Endothelial cell of umbilical vein (primary cell): ENCODE results near the gene PTPN23. TPM values are rescaled to one million over a fixed set of nuclear protein-coding genes. Genes with fewer than 3 reads are reported as not detected.

Source experiments
- BruUV-seq: library from RNA; stranded (reverse); fragments of 400-500 nt; replicated peaks from 2 replicates; lab custom pipeline; 2021; lab: Mats Ljungman, UMichigan
- CTCF ChIA-PET: fragments of 300-600, 350-600 bp; sonication (Branson Sonifier 250); formaldehyde crosslinking; loops from one replicate; lab custom pipeline; 2021; ENCODE audit warnings: antibody characterized with exemption, inconsistent platforms; lab: Charles Lee
- POLR2A ChIA-PET: fragments of 300-600, 350-600 bp; sonication (Branson Sonifier 250); formaldehyde crosslinking; loops from one replicate; lab custom pipeline; 2021; ENCODE audit warnings: antibody characterized with exemption, inconsistent platforms; lab: Charles Lee
- DNase-seq: peaks from one replicate; pipeline ENCODE4 v3.0.0-alpha.2; 2011; ENCODE audit warnings: low read depth, low spot score
- FAIRE-seq: peaks from 2 replicates; lab custom pipeline; 2011; peaks lifted over from hg19 to GRCh38; lab: Jason Lieb, UNC
- H2AFZ ChIP-seq: 2 replicates; pipeline ENCODE4 v1.6.0; 2012; ENCODE audit warnings: low read depth, low read length, control low read depth, inconsistent platforms
- H3K27ac ChIP-seq: 2 replicates; pipeline ENCODE4 v1.5.1; 2011; ENCODE audit warnings: low read depth, mild to moderate bottlenecking, control low read depth, low read length, moderate library complexity; ENCODE audit not compliant: insufficient read depth
- H3K27me3 ChIP-seq, 2 experiments: 2 replicates each; pipeline versions ENCODE4 v1.6.0 to v1.6.1; 2011; ENCODE audit warnings: low read length in 2 of 2, mixed read lengths in 1 of 2; ENCODE audit not compliant: control insufficient read depth in 2 of 2, insufficient read depth in 2 of 2
- H3K36me3 ChIP-seq, 2 experiments: 2 replicates in 1 of 2; 3 replicates in 1 of 2; pipeline ENCODE4 v1.5.1; 2011; ENCODE audit warnings: low read length in 2 of 2, mild to moderate bottlenecking in 1 of 2, moderate library complexity in 1 of 2; ENCODE audit not compliant: control insufficient read depth in 2 of 2, insufficient read depth in 2 of 2; ENCODE audit errors: extremely low read depth in 1 of 2
- H3K4me1 ChIP-seq: 3 replicates; pipeline ENCODE4 v1.5.1; 2011; ENCODE audit warnings: mild to moderate bottlenecking, low read length; ENCODE audit not compliant: control insufficient read depth, insufficient read depth; ENCODE audit errors: extremely low read depth
- H3K4me2 ChIP-seq: 2 replicates; pipeline ENCODE4 v1.6.1; 2011; ENCODE audit warnings: low read length, control low read depth, mixed read lengths; ENCODE audit not compliant: insufficient read depth
- H3K4me3 ChIP-seq, 3 experiments: fragments of 200-600 bp in 1 of 3; sonication (generic), shearing (Covaris generic) in 1 of 3; replicated peaks in 1 of 3; 2 replicates each; pipeline ENCODE4 v1.5.1; 2011 to 2016; ENCODE audit warnings: control low read depth in 3 of 3, low read length in 3 of 3, mild to moderate bottlenecking in 2 of 3, inconsistent platforms in 1 of 3, low read depth in 1 of 3, moderate library complexity in 1 of 3; ENCODE audit not compliant: insufficient read depth in 1 of 3
- H3K79me2 ChIP-seq: 2 replicates; pipeline ENCODE4 v1.6.0; 2012; ENCODE audit warnings: low read length, inconsistent platforms; ENCODE audit not compliant: control insufficient read depth, insufficient read depth
- H3K9ac ChIP-seq: replicated peaks from 2 replicates; pipeline ENCODE3; 2011; ENCODE audit warnings: low read length, control low read depth; ENCODE audit not compliant: insufficient read depth; ENCODE audit errors: extremely low read depth
- H3K9me1 ChIP-seq: replicated peaks from 3 replicates; pipeline ENCODE4 v1.6.0; 2011; ENCODE audit warnings: mild to moderate bottlenecking, low read length; ENCODE audit not compliant: control insufficient read depth, insufficient read depth; ENCODE audit errors: extremely low read depth
- H3K9me3 ChIP-seq: replicated peaks from 2 replicates; pipeline ENCODE4 v1.5.1; 2012; ENCODE audit warnings: low read length, inconsistent platforms; ENCODE audit not compliant: control insufficient read depth, insufficient read depth
- H4K20me1 ChIP-seq: replicated peaks from 2 replicates; pipeline ENCODE3; 2011; ENCODE audit warnings: mild to moderate bottlenecking, low read length; ENCODE audit not compliant: control insufficient read depth, insufficient read depth; ENCODE audit errors: extremely low read depth
- CTCF ChIP-seq, 2 donors: IDR thresholded peaks; 1 replicate in 1 of 2; 2 replicates in 1 of 2; pipeline ENCODE4 v1.5.1; 2011; ENCODE audit warnings: low read length in 2 of 2, mild to moderate bottlenecking in 2 of 2, moderate library complexity in 2 of 2, control low read depth in 1 of 2, inconsistent platforms in 1 of 2, low read depth in 1 of 2; ENCODE audit not compliant: insufficient read depth in 1 of 2; ENCODE audit errors: extremely low read depth in 1 of 2
- EZH2 ChIP-seq: IDR thresholded peaks from 2 replicates; pipeline ENCODE4 v1.6.1; 2012; ENCODE audit warnings: borderline replicate concordance, low read depth, mild to moderate bottlenecking, moderate library complexity, low read length, inconsistent platforms; ENCODE audit not compliant: severe bottlenecking
- FOS ChIP-seq: IDR thresholded peaks from 2 replicates; pipeline ENCODE4 v1.6.1; 2011; ENCODE audit warnings: mild to moderate bottlenecking, low read length, moderate library complexity, borderline replicate concordance; ENCODE audit not compliant: insufficient read depth
- GATA2 ChIP-seq: IDR thresholded peaks from 2 replicates; pipeline ENCODE4 v1.7.0; 2011; ENCODE audit warnings: low read depth, mild to moderate bottlenecking, moderate library complexity, mixed read lengths, low read length; ENCODE audit not compliant: insufficient read length, insufficient read depth
- JUN ChIP-seq: IDR thresholded peaks from 2 replicates; pipeline ENCODE4 v1.6.1; 2011; ENCODE audit warnings: borderline replicate concordance, low read depth; ENCODE audit not compliant: insufficient read length, insufficient read depth
- MAX ChIP-seq: IDR thresholded peaks from 2 replicates; pipeline ENCODE4 v1.6.1; 2011; ENCODE audit not compliant: insufficient read depth, insufficient read length
- MYC ChIP-seq: IDR thresholded peaks from one replicate; pipeline ENCODE4 v1.6.1; 2011; ENCODE audit warnings: mild to moderate bottlenecking, low read depth, low read length
- POLR2A ChIP-seq: IDR thresholded peaks from 2 replicates; pipeline ENCODE4 v1.6.1; 2012; ENCODE audit warnings: low read depth, mild to moderate bottlenecking, control low read depth, low read length
- POLR2AphosphoS5 ChIP-seq: IDR thresholded peaks from 2 replicates; pipeline ENCODE4 v1.6.1; 2012; ENCODE audit warnings: low read depth, mild to moderate bottlenecking, control low read depth, low read length, moderate library complexity; ENCODE audit not compliant: insufficient read depth
- dilution Hi-C: fragments of 300-500 bp; cut with MboI; formaldehyde crosslinking; loops from one replicate; pipeline ENCODE4 v1.15.0; 2019; ENCODE audit warnings: low sequenced_read_pairs; ENCODE audit not compliant: extremely low pct_ligation_motif_present
- intact Hi-C: fragments of 100-400 bp; cut with micrococcal nuclease; formaldehyde crosslinking; loops from one replicate; pipeline ENCODE4 v1.10.0; 2022
- polyA plus RNA-seq, 4 experiments: library from polyadenylated mRNA; depleted of rRNA in 3 of 4; stranded (reverse) in 3 of 4; unstranded in 1 of 4; fragments of >200 nt; gene quantifications; 2 replicates each; pipeline versions ENCODE4 v1.2.1 to v1.2.3, GENCODE V29; 2011 to 2012; ENCODE audit warnings: missing spikeins in 1 of 4
- total RNA-seq: library from RNA; stranded (reverse); gene quantifications from 2 replicates; pipeline ENCODE4 v1.2.3, GENCODE V29; 2021

Gene PTPN23
- total and polyA plus RNA-seq, 2 donors (not counting 3 experiments of a cell fraction or from before 2014, with no cell fraction given) = 8.5 to 63.5 TPM

GRCh38 chr3:47337656-47338055 is 43.2 kb upstream of the PTPN23 start:
- no peaks in the 10 kb centered on the region for H3K9me1 ChIP-seq
- intact Hi-C loops (no loop called here), dilution Hi-C loops (no loop called here)
- H3K27me3 ChIP-seq = no peaks in the 10 kb centered on the region
- DNase-seq = no peak
- POLR2A ChIA-PET = interaction anchor here (1.0 kb wide), 1 partner anchor 43 kb away, joined by 4 read pairs; the partner anchor contains the start of gene PTPN23
- H3K4me1 ChIP-seq = no peaks in the 10 kb centered on the region
- no peaks in the 10 kb centered on the region for H3K79me2 ChIP-seq
- no peak overlapping the region for H3K27ac ChIP-seq
- no peak overlapping the region for H3K9ac ChIP-seq
- CTCF ChIA-PET = interaction anchor here (0.8 to 1.5 kb wide), 4 partner anchors 10 to 173 kb away, joined by 3 to 6 read pairs (median 4); partner anchors contain the start of gene SETD2
- no peak overlapping the region for H3K4me2 ChIP-seq
- FAIRE-seq = peak; percentile 71
- TF ChIP-seq GATA2 (no peak), JUN (no peak), EZH2 (no peak), POLR2AphosphoS5 (no peak), FOS (no peak), MYC (no peak), MAX (no peak), CTCF (IDR thresholded peaks at IDR 0.05; ENCODE audit: extremely low read depth in 1 of 2, insufficient read depth in 1 of 2, low read depth in 1 of 2, low read length in 2 of 2) (no peak), POLR2A (no peak)
- H4K20me1 ChIP-seq = no peaks in the 10 kb centered on the region
- H2AFZ ChIP-seq = no peak overlapping the region
- H3K36me3 ChIP-seq = peaks cover 14 to 33% of the 10 kb centered on the region in 2 experiments
- H3K9me3 ChIP-seq = no peaks in the 10 kb centered on the region
- no TSS peak for BruUV-seq
- H3K4me3 ChIP-seq = no peak overlapping the region
